Femur (tissue), 1 donor: Measurements from ENCODE around the gene APAF1.
"Not testable (repeated sequence)": the region's sequence is repeated elsewhere in the genome, so short reads cannot be mapped to it uniquely, and the experiment has no call there.

Experiments
- DNase-seq: peaks from one replicate; pipeline ENCODE4 v3.0.0-alpha.2; 2017

Gene APAF1, protein sequence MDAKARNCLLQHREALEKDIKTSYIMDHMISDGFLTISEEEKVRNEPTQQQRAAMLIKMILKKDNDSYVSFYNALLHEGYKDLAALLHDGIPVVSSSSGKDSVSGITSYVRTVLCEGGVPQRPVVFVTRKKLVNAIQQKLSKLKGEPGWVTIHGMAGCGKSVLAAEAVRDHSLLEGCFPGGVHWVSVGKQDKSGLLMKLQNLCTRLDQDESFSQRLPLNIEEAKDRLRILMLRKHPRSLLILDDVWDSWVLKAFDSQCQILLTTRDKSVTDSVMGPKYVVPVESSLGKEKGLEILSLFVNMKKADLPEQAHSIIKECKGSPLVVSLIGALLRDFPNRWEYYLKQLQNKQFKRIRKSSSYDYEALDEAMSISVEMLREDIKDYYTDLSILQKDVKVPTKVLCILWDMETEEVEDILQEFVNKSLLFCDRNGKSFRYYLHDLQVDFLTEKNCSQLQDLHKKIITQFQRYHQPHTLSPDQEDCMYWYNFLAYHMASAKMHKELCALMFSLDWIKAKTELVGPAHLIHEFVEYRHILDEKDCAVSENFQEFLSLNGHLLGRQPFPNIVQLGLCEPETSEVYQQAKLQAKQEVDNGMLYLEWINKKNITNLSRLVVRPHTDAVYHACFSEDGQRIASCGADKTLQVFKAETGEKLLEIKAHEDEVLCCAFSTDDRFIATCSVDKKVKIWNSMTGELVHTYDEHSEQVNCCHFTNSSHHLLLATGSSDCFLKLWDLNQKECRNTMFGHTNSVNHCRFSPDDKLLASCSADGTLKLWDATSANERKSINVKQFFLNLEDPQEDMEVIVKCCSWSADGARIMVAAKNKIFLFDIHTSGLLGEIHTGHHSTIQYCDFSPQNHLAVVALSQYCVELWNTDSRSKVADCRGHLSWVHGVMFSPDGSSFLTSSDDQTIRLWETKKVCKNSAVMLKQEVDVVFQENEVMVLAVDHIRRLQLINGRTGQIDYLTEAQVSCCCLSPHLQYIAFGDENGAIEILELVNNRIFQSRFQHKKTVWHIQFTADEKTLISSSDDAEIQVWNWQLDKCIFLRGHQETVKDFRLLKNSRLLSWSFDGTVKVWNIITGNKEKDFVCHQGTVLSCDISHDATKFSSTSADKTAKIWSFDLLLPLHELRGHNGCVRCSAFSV (N-terminal part only)

DNA sequence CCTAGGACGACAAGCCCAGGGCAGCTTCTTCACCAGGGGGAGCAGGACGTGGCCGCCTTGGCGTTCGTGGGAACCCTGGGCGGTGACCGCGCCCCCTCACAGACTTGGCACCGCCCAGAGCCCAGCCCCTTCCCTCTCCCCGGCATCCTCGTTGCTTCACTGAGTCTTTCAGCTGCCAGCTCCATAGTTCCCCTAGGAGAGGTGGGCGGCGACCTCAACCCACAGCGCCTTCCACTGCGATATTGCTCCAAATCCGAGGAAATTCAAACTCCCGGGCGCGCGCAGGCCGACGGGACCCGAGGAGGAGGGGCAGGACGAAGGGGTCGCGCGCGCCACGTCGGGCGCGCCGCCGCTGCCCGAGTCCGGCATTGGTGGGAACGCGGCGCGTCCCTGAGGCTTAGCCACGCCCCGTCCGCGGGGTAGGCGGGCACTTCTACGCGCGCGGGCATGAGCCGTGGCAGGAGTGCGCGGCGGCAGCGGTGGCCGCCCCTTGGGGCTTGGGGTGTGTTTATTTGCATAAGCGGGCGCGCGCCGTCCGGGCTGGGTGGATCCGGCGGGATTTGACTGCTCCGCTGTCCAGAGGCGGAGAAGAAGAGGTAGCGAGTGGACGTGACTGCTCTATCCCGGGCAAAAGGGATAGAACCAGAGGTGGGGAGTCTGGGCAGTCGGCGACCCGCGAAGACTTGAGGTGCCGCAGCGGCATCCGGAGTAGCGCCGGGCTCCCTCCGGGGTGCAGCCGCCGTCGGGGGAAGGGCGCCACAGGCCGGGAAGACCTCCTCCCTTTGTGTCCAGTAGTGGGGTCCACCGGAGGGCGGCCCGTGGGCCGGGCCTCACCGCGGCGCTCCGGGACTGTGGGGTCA lies at the start of gene APAF1, which contains the start of gene IKBIP:
Gene APAF1 (plus strand): TSS at position 579 of the 860 bp plus-strand sequence. CDS start 3,070 bp downstream, outside the sequence.
Gene IKBIP (minus strand): TSS at position 77 of the 860 bp plus-strand sequence. CDS start 87 bp downstream, outside the sequence.
- DNase-seq = peak; percentile 98

DNA sequence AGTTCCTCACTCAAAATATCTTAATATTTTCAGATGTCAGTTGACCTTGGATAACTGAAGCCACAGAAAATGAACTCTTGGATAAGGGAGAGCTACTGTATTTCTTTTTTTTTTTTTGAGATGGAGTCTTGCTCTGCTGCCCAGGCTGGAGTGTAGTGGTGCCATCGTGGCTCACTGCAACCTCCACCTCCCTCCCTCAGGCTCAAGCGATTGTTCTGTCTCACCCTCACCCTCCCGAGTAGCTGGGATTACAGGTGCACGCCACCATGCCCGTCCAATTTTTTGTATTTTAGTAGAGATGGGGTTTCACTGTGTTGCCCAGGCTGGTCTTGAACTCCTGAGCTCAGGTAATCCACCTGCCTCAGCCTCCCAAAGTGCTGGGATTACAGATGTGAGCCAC lies 47.8 kb upstream of the APAF1 start:
- not testable (repeated sequence) for DNase-seq

DNA sequence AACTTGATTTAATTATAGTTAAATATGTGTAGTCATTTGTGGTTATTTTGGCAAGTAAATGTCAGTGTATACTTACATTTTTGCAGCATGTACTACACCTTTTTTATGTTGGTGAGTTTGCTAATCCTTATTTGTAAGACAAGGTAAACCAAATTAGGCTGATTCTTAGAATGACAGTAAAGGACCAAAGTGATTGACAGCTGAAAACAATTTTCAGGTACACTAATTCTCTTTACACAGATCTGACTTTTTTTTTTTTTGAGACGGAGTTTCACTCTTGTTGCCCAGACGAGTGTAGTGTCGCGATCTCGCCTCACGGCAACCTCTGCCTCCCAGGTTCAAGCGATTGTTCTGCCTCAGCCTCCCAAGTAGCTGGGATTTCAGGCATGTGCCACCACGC lies 43.2 kb upstream of the APAF1 start:
- DNase-seq = no peak

DNA sequence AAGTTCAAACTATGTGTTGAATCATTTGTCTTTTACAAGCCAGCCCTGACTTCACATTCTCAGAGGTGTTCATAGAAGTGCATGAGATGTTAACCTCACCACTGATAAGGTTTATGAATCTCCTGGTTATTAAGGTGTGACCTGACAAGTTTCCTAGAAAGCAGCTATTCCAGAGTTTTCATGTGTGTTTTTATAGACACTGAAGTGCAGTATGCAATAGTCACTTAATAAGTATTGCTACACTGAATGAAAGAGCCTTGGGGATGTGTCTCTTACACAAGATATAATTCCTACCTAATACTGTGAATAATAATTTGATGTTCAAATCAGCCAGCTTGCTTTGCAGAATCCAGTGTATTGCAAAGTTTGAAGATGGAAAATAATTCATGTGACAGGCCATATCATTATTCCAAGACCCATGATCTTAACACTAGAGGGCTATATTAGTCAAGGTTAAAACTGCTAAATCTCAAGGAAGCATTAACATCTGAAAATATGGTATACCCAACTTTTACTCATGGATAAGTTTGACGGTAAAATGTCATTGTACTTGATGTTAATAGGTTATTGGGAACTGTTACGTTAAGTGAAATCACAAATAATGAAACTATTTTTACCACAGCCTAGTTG lies 38.6 kb upstream of the APAF1 start:
- DNase-seq = no peak

DNA sequence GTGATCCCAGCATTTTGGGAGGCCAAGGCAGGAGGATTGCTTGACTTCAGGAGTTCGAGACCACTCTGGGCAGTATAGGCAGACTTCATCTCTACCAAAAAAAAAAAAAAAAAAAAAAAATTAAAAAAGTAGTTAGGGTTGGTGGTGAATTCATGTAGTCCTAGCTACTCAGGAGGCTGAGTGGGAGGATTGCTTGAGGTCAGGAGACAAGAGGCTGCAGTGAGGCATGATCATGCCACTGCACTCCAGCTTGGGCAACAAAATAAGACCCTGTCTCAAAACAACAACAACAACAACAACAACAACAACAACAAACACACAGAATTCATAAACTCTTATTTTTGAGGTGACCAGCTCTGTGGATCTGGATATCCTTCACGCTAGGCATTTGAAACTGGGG lies 34.5 kb upstream of the APAF1 start:
- no peak for DNase-seq

DNA sequence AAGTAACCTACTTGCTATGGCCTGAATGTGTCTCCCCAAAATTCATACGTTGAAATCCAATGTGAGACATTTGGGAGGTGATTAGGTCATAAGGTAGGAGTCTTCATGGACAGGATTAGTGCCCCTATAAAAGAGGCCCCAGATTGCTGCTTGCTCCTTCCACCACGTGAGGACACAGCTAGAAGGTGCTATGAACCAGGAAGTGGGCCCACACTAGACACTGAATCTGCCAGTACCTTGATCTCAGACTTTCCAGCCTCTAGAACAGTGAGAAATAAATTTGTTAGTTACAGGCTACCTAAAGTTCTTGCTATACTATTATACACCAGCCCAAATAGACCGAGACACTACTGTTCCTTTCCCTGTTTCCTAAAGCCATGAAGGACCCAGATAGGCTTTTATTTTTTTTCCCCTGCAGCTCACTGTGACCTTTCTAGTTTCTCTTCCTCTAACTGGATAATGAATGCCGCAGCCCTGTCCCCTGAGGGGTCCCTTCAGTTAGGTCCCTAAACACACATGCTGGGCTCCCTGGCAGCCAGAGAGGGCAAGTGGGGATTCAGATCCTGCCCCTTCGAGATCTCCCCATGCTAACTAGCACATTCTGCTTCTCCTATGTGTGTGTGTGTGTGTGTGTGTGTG lies 32.3 kb upstream of the APAF1 start:
- DNase-seq = no peak

DNA sequence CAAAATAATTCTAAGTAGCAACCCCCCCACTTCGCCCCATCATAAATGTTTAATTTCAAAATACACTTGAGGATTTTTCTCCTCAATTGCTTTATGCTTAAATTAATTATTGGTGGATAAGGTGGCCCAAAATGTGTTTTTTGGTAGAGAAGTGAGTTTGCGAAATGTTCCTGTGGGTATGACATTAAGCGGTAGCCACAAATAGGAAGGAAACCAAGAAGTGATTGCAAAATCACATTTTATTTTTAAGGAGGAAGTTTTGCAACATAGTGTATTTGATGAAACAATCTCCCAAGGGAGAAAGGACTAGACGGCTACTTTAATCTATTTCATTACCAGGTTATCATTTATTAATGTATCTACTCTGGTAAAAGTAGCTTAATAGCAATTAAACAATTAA lies 26.1 kb upstream of the APAF1 start:
- no peak for DNase-seq

DNA sequence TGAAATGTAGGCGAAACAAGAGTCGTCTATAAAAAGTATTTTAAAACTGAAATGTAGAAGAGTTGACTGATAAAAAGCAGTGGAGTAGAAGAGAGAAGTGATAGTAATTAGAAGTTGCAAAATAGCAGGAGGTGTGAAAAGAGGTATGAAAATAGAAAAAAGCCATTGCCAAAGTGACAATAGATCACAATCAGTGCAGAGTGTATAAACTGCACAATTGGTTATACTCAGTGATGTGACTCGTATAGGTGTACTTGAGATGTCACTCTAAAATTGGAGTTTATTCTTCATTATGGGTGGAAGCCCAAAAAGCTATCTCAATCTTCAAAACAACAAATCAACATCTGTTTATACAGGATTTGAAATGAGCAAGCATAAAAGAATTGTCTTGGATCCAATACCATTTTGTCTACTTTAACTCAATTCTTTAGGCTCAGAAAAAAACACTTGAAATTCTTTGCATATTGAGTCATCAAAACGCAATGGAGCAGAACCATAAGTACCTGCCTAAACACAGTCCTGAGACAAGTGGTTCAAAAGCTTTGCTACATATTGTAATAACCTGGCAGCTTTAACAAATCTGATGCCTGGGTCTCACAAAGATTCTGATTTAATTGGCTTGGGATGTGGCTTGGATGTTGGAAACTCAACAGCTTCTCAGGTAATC lies 9.3 kb upstream of the APAF1 start:
- no peak for DNase-seq

DNA sequence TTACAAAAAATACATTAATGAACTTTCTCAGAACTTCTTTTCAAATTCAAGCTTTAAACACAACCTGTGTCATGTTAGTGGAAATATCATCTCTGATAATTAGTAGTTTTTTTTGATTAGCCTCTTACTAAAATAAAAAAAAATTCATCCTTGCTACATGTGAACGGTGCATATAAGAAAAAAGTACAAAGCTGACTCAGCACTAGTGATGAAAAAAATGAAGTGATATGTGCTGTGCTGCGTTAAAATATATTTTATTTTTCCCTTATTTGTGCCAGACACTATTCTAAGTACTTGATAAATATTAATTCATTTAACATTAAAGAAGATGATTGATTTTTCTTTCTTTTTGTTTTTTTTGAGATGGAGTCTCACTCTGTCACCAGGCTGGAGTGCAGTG lies 8.0 kb upstream of the APAF1 start:
- DNase-seq = no peak

DNA sequence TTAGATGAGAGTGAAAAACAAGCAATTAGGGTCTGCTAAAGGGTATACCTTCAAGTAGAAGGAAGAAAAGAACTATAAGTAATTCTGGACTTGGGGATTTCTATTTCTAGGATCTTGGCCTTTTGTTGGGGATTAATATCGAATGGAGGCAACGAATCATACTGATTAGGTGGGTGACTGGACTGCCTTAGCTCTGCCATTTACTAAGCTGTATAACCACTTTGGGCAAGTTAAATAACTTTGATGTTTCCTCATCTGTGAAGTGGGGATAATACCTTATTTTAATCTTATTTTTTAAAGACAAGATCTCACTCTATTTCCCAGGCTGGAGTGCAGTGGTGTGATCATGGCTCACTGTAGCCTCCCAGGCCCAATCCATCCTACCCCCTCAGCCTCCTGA lies 7.1 kb upstream of the APAF1 start:
- no peak for DNase-seq

DNA sequence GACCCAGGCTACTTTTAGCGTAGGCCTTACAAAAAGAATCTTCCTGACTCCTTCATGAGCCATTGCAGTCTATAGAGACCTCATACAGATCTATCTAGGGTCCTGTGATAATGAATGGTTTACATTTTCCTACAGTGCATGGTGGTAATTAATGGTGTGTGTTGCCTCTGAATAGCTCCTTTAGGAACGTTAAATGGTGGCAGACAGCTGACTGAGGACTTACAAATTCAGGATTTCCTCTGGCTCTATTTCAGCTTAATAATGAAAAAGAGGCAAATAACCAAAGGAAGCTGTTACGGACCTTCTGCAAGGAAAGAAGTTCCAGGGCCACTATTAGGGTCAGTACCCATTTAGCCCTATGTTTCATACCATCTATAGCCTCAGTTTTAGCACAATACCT lies 5.6 kb upstream of the APAF1 start:
- no peak for DNase-seq

DNA sequence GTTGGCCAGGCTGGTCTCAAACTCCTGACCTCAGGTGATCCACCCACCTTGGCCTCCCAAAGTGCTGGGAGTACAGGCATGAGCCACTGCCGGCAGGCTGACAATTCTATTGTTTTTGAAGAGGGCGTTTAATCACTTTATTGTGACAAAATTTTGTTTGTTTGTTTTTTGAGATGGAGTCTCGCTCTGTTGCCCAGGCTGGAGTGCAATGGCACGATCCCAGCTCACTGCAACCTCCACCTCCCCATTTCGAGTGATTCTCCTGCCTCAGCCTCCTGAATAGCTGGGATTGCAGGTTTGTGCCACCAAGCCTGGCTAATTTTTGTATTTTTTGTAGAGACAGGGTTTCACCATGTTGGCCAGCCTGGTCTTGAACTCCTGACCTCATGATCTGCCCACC lies 2.3 kb upstream of the APAF1 start:
- DNase-seq = not testable (repeated sequence)

DNA sequence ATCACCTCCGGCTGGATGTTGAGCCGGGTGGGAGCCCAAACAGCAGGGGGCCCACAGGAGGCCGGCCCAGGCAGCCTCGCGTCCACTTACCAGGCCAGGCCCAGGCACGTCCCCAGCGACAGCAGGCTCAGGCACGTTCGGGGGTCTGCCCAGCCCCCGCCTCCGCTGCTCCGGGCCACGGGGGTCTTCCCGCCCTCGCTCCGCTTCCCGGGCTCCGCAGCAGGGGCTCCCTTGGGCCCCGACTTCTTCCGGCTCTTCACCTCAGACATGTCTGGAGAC lies 718 bp upstream of the APAF1 start:
- DNase-seq = no peak

DNA sequence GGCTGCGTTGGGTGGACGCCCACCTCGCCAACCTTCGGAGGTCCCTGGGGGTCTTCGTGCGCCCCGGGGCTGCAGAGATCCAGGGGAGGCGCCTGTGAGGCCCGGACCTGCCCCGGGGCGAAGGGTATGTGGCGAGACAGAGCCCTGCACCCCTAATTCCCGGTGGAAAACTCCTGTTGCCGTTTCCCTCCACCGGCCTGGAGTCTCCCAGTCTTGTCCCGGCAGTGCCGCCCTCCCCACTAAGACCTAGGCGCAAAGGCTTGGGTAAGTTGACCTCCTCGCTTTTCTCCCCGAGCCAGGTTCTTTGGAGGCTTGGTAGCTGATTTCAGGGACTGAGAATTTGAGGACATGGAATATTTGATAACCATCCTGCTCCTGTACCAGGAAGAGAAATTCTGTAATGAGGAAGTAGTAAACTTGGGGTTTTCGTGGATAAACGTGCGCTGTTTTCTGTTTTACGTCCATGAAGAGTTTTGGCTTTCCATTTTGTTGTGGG lies 530 bp downstream of the APAF1 start:
- DNase-seq = no peak

DNA sequence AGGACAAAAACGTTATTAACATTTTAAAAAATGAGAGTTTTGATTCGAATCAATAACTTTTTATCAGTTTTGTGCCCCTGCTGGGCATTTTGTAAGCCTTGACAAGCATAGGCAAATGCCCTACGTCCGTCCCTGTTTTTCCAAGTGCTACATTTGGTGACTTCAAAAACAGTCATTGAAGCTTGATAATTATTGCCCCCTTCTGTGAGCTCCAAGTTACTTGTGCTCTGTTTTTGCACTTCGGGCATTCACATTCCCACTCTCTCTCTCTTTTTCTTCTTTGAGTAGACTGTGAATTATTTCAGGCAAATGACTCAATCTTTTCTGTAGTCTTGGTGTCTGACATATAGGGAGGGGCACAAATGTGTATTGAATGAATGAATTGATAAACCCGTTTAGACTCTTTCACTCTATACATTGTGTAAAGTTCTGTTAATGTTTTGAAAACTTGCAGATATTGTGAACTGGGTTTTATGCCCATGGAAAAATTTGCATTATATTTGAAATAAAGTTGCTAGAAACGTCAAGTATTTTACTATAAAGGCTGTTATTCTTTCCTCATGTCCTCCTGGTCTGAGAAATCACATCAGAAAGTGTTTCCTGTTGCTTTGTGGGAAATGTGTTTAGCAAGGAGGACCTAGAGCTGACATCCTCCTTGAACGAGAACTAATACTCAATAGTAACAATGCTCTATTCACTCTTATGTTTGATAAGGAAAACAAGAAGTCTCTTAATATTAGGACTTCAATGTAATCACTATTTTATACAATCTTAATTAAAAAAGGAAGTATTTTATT lies 1.4 kb downstream of the APAF1 start:
- no peak for DNase-seq

DNA sequence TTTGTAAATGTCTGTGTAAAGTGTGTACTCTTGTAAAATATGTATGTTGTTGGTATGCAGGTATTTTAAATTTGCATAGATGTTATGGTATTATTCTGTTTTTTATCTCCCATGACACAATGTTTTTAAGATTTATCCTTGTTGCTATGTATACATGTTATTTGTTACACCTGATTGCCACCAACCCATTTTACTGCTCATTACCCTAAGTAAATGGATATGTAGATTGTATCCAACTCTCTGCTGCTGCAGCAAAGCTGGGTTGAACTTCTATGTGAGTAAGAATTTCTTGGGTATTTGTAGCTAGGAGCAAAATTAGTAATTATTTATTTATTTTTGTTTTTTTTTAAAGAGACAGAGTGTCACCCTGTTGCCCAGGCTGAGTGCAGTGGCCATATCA lies 6.2 kb downstream of the APAF1 start:
- no peak for DNase-seq

DNA sequence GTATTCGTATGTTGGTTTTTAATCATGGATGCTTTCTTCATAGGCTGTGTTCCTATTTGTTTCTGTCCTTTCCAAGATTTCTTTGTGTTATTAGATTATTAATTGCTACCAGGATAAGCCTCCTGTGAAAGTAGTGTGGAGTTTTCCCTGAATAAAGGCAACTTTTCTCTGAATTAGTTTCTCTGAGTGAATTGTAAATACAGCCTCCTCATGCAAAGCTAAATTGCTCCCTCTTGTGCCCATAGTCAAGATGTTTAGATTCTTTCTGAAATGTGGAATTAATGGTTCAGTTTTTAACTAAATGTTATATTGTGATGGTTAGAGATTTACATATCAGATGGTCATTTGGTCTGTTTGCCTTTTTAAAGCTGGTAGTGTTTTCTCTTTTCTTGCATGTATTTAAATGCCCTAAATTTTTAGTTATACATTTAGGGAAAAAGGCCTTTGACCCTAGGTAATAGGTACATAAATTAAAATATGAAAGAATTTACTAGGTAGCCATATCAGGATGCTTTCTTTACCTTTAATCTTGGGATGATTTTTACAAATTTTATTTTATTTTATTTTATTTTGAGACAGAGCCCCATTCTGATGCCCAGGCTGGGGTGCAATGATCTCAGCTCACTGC lies 8.9 kb downstream of the APAF1 start:
- DNase-seq = no peak

DNA sequence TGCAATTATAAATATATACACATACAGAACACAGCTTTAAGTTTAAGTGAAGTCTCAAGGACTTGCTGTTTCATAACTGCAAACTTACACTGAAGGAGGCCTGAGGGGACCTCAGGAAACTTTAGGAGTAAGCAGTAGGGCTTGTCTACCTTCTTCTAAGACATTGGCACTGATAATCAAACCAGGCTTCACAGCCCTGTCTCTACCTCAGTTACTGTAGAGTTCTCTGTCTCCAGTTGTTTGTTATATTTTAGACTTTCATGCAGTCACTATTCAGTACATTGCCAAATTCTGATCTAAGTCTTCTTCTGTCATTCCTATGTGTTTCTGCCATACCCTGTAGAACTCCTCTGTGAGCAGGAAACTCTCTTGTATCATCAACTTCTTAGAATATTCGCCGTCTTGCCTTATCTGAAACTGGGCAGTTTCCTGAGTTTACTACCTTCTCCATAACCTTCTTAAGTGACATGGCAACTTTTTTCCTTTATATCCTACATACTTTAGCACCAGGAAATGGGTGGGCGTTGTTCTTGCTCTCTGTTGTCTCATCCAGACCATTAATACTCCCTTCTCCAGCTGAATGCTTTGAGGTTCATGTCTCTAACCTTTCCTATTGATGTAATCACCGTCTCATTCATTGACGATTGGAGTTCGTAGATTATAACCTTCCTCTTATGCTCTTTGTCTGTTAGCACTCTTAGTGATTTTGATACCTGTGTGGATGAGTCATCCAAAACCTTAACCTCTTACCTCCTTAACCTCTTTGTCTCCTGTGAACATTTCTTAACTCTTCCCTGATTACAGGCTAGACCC lies 11.4 kb downstream of the APAF1 start:
- no peak for DNase-seq

DNA sequence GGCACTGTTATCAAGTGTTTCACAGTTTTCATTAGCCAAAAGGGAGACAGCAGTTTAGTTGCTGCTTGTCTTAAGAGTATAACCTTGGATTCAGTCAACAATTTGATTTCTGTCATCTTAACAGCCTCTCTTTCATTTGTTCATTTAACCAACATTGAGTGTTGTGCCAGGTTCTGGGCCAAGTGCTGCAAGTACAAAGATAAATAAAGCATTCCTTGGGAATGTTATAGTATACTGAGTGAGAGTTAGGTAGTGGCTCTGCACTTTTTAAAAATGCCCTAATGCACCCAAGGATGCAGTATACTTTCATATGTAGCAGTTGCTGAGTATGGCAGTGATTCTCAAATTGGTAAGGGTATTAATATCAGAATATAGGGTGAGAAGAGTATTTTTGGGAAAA lies 15.4 kb downstream of the APAF1 start:
- no peak for DNase-seq
